ENCODE measurements around the gene MEI1. TPM values are rescaled to one million over a fixed set of nuclear protein-coding genes. Genes with fewer than 3 reads are reported as not detected.

MEI1 gene
- total and polyA plus RNA-seq, 4 donors: 0.33 to 1.3 (median 0.72) TPM

- no peaks in the 10 kb centered on the region for H3K36me3 ChIP-seq (ENCODE audit: control insufficient read depth in 4 of 4, insufficient read depth in 3 of 4, low read depth in 1 of 4, low read length in 3 of 4)
- 96% methylated on average over 4 of the region's 4 CpGs for WGBS
- H3K4me3 ChIP-seq (ENCODE audit: low read depth in 1 of 3, low read length in 3 of 3): no peak overlapping the region
- H3K9ac ChIP-seq (ENCODE audit: low read depth in 1 of 2, low read length in 2 of 2): no peak overlapping the region
- no peaks in the 10 kb centered on the region for H3K27me3 ChIP-seq (ENCODE audit: control insufficient read depth in 4 of 4, insufficient read depth in 4 of 4, low read length in 3 of 4)
- H3K4me1 ChIP-seq (ENCODE audit: control insufficient read depth in 4 of 4, insufficient read depth in 4 of 4, low read length in 3 of 4): no peaks in the 10 kb centered on the region
- no peak overlapping the region for H3K27ac ChIP-seq (ENCODE audit: low read depth in 1 of 2, low read length in 2 of 2)
- DNase-seq (ENCODE audit: low spot score): no peak
- TF ChIP-seq FOXA1 (IDR thresholded peaks at IDR 0.05) (no peak), TAF1 (conservative IDR thresholded peaks at IDR 0.05) (no peak), HNF4A (conservative IDR thresholded peaks at IDR 0.05) (no peak), JUND (IDR thresholded peaks at IDR 0.05) (no peak)
- TF ChIP-seq, protein P1, sequence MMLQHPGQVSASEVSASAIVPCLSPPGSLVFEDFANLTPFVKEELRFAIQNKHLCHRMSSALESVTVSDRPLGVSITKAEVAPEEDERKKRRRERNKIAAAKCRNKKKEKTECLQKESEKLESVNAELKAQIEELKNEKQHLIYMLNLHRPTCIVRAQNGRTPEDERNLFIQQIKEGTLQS (IDR thresholded peaks at IDR 0.05): no peak
- H3K9me3 ChIP-seq (ENCODE audit: control insufficient read depth in 4 of 4, low read length in 3 of 4): no peaks in the 10 kb centered on the region
Measured at GRCh38 chr22:41772198-41772597, 72.9 kb downstream of the MEI1 start.

DNA sequence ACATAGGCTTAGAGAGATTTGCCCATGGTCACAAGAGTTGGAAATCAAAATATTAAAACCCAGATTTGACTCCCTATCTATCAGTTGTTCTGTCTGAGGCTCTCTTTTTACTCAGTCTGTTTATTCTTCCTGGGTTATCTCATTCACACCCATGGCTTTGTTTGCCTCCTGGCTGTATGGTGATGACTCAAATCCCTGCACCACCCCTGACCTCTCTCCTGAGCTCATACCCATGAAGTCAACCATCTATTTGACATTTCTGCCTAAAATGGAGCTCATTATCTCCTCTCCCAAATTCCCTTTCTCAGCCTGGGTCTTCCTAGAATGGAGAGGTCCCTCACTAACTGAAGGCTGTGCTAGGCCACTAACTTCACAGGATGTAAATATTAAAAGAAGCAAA, 73.3 kb downstream of the MEI1 start:
- Histone ChIP-seq H3K36me3 (ENCODE audit: control insufficient read depth in 4 of 4, insufficient read depth in 3 of 4, low read depth in 1 of 4, low read length in 3 of 4) (no peaks in the 10 kb centered on the region), H3K27me3 (ENCODE audit: control insufficient read depth in 4 of 4, insufficient read depth in 4 of 4, low read length in 3 of 4) (no peaks in the 10 kb centered on the region), H3K27ac (ENCODE audit: low read depth in 1 of 2, low read length in 2 of 2) (no peak overlapping the region), H3K9ac (ENCODE audit: low read depth in 1 of 2, low read length in 2 of 2) (no peak overlapping the region), H3K4me3 (ENCODE audit: low read depth in 1 of 3, low read length in 3 of 3) (no peak overlapping the region), H3K9me3 (ENCODE audit: control insufficient read depth in 4 of 4, low read length in 3 of 4) (no peaks in the 10 kb centered on the region), H3K4me1 (ENCODE audit: control insufficient read depth in 4 of 4, insufficient read depth in 4 of 4, low read length in 3 of 4) (no peaks in the 10 kb centered on the region)
- TF ChIP-seq GABPA (IDR thresholded peaks at IDR 0.05 in 1 of 2, conservative IDR thresholded peaks at IDR 0.05 in 1 of 2): no peak
- TF ChIP-seq FOXA1 (IDR thresholded peaks at IDR 0.05): no peak
- TF ChIP-seq, protein P2, sequence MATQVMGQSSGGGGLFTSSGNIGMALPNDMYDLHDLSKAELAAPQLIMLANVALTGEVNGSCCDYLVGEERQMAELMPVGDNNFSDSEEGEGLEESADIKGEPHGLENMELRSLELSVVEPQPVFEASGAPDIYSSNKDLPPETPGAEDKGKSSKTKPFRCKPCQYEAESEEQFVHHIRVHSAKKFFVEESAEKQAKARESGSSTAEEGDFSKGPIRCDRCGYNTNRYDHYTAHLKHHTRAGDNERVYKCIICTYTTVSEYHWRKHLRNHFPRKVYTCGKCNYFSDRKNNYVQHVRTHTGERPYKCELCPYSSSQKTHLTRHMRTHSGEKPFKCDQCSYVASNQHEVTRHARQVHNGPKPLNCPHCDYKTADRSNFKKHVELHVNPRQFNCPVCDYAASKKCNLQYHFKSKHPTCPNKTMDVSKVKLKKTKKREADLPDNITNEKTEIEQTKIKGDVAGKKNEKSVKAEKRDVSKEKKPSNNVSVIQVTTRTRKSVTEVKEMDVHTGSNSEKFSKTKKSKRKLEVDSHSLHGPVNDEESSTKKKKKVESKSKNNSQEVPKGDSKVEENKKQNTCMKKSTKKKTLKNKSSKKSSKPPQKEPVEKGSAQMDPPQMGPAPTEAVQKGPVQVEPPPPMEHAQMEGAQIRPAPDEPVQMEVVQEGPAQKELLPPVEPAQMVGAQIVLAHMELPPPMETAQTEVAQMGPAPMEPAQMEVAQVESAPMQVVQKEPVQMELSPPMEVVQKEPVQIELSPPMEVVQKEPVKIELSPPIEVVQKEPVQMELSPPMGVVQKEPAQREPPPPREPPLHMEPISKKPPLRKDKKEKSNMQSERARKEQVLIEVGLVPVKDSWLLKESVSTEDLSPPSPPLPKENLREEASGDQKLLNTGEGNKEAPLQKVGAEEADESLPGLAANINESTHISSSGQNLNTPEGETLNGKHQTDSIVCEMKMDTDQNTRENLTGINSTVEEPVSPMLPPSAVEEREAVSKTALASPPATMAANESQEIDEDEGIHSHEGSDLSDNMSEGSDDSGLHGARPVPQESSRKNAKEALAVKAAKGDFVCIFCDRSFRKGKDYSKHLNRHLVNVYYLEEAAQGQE (IDR thresholded peaks at IDR 0.05): no peak
- TF ChIP-seq SP1 (IDR thresholded peaks at IDR 0.05): no peak
- no peak for DNase-seq (ENCODE audit: low spot score)

DNA sequence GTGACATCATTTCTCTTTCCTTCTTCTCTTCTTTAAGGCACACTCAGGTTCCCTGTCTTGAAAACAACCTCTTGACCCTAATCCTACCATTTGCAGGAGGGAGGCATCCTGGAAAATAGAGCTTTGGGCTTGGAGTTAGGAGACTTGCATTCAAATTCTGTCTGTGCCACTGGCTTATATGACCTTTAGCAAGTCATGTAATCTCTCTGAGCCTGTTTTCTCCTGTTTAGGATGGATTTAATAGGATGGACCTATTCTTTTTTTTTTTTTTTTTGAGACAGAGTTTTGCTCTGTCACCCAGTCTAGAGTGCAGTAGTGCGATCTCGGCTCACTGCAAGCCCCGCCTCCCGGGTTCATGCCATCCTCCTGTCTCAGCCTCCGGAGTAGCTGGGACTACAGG, 76.0 kb downstream of the MEI1 start:
- no peaks in the 10 kb centered on the region for H3K36me3 ChIP-seq (ENCODE audit: control insufficient read depth in 4 of 4, insufficient read depth in 3 of 4, low read depth in 1 of 4, low read length in 3 of 4)
- WGBS: 94% methylated on average over 5 of the region's 5 CpGs
- no peaks in the 10 kb centered on the region for H3K4me1 ChIP-seq (ENCODE audit: control insufficient read depth in 4 of 4, insufficient read depth in 4 of 4, low read length in 3 of 4)
- DNase-seq (ENCODE audit: low spot score): no peak
- no peaks in the 10 kb centered on the region for H3K9me3 ChIP-seq (ENCODE audit: control insufficient read depth in 4 of 4, low read length in 3 of 4)
- H3K27me3 ChIP-seq (ENCODE audit: control insufficient read depth in 4 of 4, insufficient read depth in 4 of 4, low read length in 3 of 4): no peaks in the 10 kb centered on the region
- H3K27ac ChIP-seq (ENCODE audit: low read depth in 1 of 2, low read length in 2 of 2): no peak overlapping the region
- H3K9ac ChIP-seq (ENCODE audit: low read depth in 1 of 2, low read length in 2 of 2): no peak overlapping the region
- no peak overlapping the region for H3K4me3 ChIP-seq (ENCODE audit: low read depth in 1 of 3, low read length in 3 of 3)
- TF ChIP-seq RXRA (IDR thresholded peaks at IDR 0.05) (no peak), FOXA1 (IDR thresholded peaks at IDR 0.05) (no peak), HNF4G (IDR thresholded peaks at IDR 0.05) (no peak), YY1 (IDR thresholded peaks at IDR 0.05) (no peak), FOXA2 (IDR thresholded peaks at IDR 0.05) (no peak), GABPA (IDR thresholded peaks at IDR 0.05 in 1 of 2, conservative IDR thresholded peaks at IDR 0.05 in 1 of 2) (no peak), TAF1 (conservative IDR thresholded peaks at IDR 0.05) (no peak), HNF4A (conservative IDR thresholded peaks at IDR 0.05) (no peak), SP1 (IDR thresholded peaks at IDR 0.05) (no peak), JUND (IDR thresholded peaks at IDR 0.05) (no peak), RAD21 (IDR thresholded peaks at IDR 0.05) (no peak), NR2F2 (IDR thresholded peaks at IDR 0.05) (no peak)
- TF ChIP-seq, protein P3, sequence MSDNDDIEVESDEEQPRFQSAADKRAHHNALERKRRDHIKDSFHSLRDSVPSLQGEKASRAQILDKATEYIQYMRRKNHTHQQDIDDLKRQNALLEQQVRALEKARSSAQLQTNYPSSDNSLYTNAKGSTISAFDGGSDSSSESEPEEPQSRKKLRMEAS (IDR thresholded peaks at IDR 0.05): no peak
- TF ChIP-seq, protein P4, sequence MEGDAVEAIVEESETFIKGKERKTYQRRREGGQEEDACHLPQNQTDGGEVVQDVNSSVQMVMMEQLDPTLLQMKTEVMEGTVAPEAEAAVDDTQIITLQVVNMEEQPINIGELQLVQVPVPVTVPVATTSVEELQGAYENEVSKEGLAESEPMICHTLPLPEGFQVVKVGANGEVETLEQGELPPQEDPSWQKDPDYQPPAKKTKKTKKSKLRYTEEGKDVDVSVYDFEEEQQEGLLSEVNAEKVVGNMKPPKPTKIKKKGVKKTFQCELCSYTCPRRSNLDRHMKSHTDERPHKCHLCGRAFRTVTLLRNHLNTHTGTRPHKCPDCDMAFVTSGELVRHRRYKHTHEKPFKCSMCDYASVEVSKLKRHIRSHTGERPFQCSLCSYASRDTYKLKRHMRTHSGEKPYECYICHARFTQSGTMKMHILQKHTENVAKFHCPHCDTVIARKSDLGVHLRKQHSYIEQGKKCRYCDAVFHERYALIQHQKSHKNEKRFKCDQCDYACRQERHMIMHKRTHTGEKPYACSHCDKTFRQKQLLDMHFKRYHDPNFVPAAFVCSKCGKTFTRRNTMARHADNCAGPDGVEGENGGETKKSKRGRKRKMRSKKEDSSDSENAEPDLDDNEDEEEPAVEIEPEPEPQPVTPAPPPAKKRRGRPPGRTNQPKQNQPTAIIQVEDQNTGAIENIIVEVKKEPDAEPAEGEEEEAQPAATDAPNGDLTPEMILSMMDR (IDR thresholded peaks at IDR 0.05; ENCODE audit: low read depth, low read length, missing input control): no peak
- TF ChIP-seq, protein P2 (IDR thresholded peaks at IDR 0.05): no peak
- TF ChIP-seq, protein P5, sequence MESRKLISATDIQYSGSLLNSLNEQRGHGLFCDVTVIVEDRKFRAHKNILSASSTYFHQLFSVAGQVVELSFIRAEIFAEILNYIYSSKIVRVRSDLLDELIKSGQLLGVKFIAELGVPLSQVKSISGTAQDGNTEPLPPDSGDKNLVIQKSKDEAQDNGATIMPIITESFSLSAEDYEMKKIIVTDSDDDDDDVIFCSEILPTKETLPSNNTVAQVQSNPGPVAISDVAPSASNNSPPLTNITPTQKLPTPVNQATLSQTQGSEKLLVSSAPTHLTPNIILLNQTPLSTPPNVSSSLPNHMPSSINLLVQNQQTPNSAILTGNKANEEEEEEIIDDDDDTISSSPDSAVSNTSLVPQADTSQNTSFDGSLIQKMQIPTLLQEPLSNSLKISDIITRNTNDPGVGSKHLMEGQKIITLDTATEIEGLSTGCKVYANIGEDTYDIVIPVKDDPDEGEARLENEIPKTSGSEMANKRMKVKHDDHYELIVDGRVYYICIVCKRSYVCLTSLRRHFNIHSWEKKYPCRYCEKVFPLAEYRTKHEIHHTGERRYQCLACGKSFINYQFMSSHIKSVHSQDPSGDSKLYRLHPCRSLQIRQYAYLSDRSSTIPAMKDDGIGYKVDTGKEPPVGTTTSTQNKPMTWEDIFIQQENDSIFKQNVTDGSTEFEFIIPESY (IDR thresholded peaks at IDR 0.05): no peak

Measured in liver (tissue), 9 donors.